PC-9 (cell line): ENCODE results near the gene MLN. TPM values are rescaled to one million over a fixed set of nuclear protein-coding genes. Genes with fewer than 3 reads are reported as not detected.

Source experiments
- BruUV-seq: library from RNA; stranded (reverse); fragments of 400-500 nt; replicated peaks from 2 replicates; lab custom pipeline; 2021; lab: Mats Ljungman, UMichigan
- CTCF ChIA-PET: fragments of 300-600 bp; sonication (Branson Sonifier 250); formaldehyde crosslinking; loops from one replicate; lab custom pipeline; 2022; ENCODE audit warnings: antibody characterized with exemption; lab: Charles Lee
- POLR2A ChIA-PET: fragments of 300-600 bp; sonication (Branson Sonifier 250); formaldehyde crosslinking; loops from one replicate; lab custom pipeline; 2022; ENCODE audit warnings: antibody characterized with exemption; ENCODE audit not compliant: unreplicated experiment; lab: Charles Lee
- DNase-seq, 2 experiments: peaks; one replicate each; pipeline versions ENCODE4 v3.0.0 to v3.0.0-alpha.2; 2015 to 2022; ENCODE audit warnings: mixed read lengths in 1 of 2
- H2AFZ ChIP-seq: fragments of 200-600 bp; sonication (generic); 2 replicates; pipeline ENCODE4 v1.8.1; 2017; ENCODE audit warnings: antibody characterized with exemption
- H3F3A ChIP-seq: fragments of 200-600 bp; sonication (generic); 2 replicates; pipeline ENCODE4 v1.8.1; 2017; ENCODE audit warnings: antibody characterized with exemption, mild to moderate bottlenecking, low read depth; ENCODE audit not compliant: insufficient read depth
- H3K27ac ChIP-seq: fragments of 200-600 bp; sonication (generic); 2 replicates; pipeline ENCODE4 v1.6.1; 2016; ENCODE audit warnings: mixed run types
- H3K27me3 ChIP-seq: fragments of 200-600 bp; sonication (generic); 2 replicates; pipeline ENCODE4 v1.6.1; 2016; ENCODE audit warnings: low read depth, mixed run types; ENCODE audit not compliant: insufficient read depth
- H3K36me3 ChIP-seq: fragments of 200-600 bp; sonication (generic); 2 replicates; pipeline ENCODE4 v1.6.1; 2016; ENCODE audit warnings: low read depth, mixed run types
- H3K4me1 ChIP-seq: fragments of 200-600 bp; sonication (generic); replicated peaks from 2 replicates; pipeline ENCODE4 v1.6.1; 2016; ENCODE audit warnings: mixed run types; ENCODE audit not compliant: insufficient read depth
- H3K4me2 ChIP-seq: fragments of 200-600 bp; sonication (generic); 2 replicates; pipeline ENCODE4 v1.6.1; 2017; ENCODE audit warnings: mixed run types
- H3K4me3 ChIP-seq: fragments of 200-600 bp; sonication (generic); 2 replicates; pipeline ENCODE4 v1.6.1; 2016; ENCODE audit warnings: mixed run types
- H3K79me2 ChIP-seq: fragments of 200-600 bp; sonication (generic); 2 replicates; pipeline ENCODE4 v1.6.1; 2017; ENCODE audit warnings: low read depth, mixed run types
- H3K9me2 ChIP-seq: fragments of 200-600 bp; sonication (generic); 2 replicates; pipeline ENCODE4 v1.8.1; 2017; ENCODE audit warnings: mild to moderate bottlenecking; ENCODE audit not compliant: insufficient read depth
- H3K9me3 ChIP-seq: fragments of 200-600 bp; sonication (generic); 2 replicates; pipeline ENCODE4 v1.8.1; 2016; ENCODE audit warnings: low read depth; ENCODE audit not compliant: insufficient read depth
- H4K20me1 ChIP-seq: fragments of 200-600 bp; sonication (generic); 2 replicates; pipeline ENCODE4 v1.8.1; 2017; ENCODE audit not compliant: insufficient read depth
- CTCF ChIP-seq: fragments of 200-600 bp; sonication (generic); conservative IDR thresholded peaks from 2 replicates; pipeline ENCODE4 v1.6.1; 2017; ENCODE audit warnings: mixed run types, antibody characterized with exemption, mild to moderate bottlenecking, moderate library complexity
- EZH2 ChIP-seq: fragments of 200-600 bp; sonication (generic); IDR thresholded peaks from 2 replicates; pipeline ENCODE4 v1.8.0; 2017; ENCODE audit warnings: antibody characterized with exemption, low read depth
- intact Hi-C: fragments of 100-400 bp; cut with micrococcal nuclease; formaldehyde crosslinking; loops from one replicate; pipeline ENCODE4 v1.10.0; 2022; ENCODE audit not compliant: unreplicated experiment
- total RNA-seq: library from RNA; stranded (reverse); gene quantifications from 2 replicates; pipeline ENCODE4 v1.2.3, GENCODE V29; 2021

Gene MLN
- total RNA-seq, 1 experiment from 2014 or later = not detected

- no peak overlapping the region for H3K4me3 ChIP-seq
- H3K9me3 ChIP-seq = no peaks in the 10 kb centered on the region
- H3K4me2 ChIP-seq = no peak overlapping the region
- H3K36me3 ChIP-seq = peaks cover 37% of the 10 kb centered on the region
- ChIA-PET POLR2A (no interaction called here), CTCF (no interaction called here)
- no TSS peak for BruUV-seq
- H4K20me1 ChIP-seq = no peaks in the 10 kb centered on the region; the same call in 1 of the 2 replicates
- no peaks in the 10 kb centered on the region for H3K27me3 ChIP-seq
- H3F3A ChIP-seq = peaks cover 29% of the 10 kb centered on the region
- TF ChIP-seq EZH2 (no peak), CTCF (no peak)
- H3K9me2 ChIP-seq = no peaks in the 10 kb centered on the region
- intact Hi-C loops = loop anchor here (5.0 to 10.0 kb wide), 2 partner anchors 465 to 578 kb away; partner anchors contain the start of genes HSD17B8, RXRB, SLC39A7 and SMIM29
- peaks cover 31% of the 10 kb centered on the region for H3K4me1 ChIP-seq
- no peak overlapping the region for H2AFZ ChIP-seq
- no peak for DNase-seq
- no peak overlapping the region for H3K27ac ChIP-seq
- peaks cover 9% of the 10 kb centered on the region; the same call in 1 of the 2 replicates for H3K79me2 ChIP-seq
Measured at GRCh38 chr6:33779895-33780294, 23.9 kb downstream of the MLN start.

- ChIA-PET CTCF (interaction anchor here (0.6 to 0.7 kb wide), 2 partner anchors 8 to 73 kb away, joined by 3 to 4 read pairs; no protein-coding TSS in a partner anchor), POLR2A (no interaction called here)
- peaks cover 41% of the 10 kb centered on the region for H3K36me3 ChIP-seq
- intact Hi-C loops = loop anchor here (5.0 kb wide), 1 partner anchor 577 kb away; the partner anchor contains the start of genes HSD17B8, RXRB and SLC39A7
- no peak overlapping the region for H3K4me2 ChIP-seq
- H4K20me1 ChIP-seq = no peaks in the 10 kb centered on the region; the same call in 1 of the 2 replicates
- no peak overlapping the region for H3K27ac ChIP-seq
- peaks cover 29% of the 10 kb centered on the region for H3F3A ChIP-seq
- H3K9me2 ChIP-seq = no peaks in the 10 kb centered on the region
- no peak overlapping the region for H3K4me3 ChIP-seq
- H2AFZ ChIP-seq = no peak overlapping the region
- H3K27me3 ChIP-seq = no peaks in the 10 kb centered on the region
- peaks cover 8% of the 10 kb centered on the region; the same call in 1 of the 2 replicates for H3K79me2 ChIP-seq
- no peak for DNase-seq
- TF ChIP-seq CTCF (no peak), EZH2 (no peak)
- BruUV-seq = no TSS peak
- H3K4me1 ChIP-seq = peaks cover 31% of the 10 kb centered on the region
- H3K9me3 ChIP-seq = no peaks in the 10 kb centered on the region
Measured at GRCh38 chr6:33779290-33779689, 24.5 kb downstream of the MLN start.

- no peak overlapping the region for H2AFZ ChIP-seq
- ChIA-PET POLR2A (no interaction called here), CTCF (no interaction called here)
- H3K79me2 ChIP-seq = peaks cover 8% of the 10 kb centered on the region; the same call in 1 of the 2 replicates
- no peaks in the 10 kb centered on the region for H3K9me3 ChIP-seq
- no peaks in the 10 kb centered on the region; the same call in 1 of the 2 replicates for H4K20me1 ChIP-seq
- no peak overlapping the region for H3K4me3 ChIP-seq
- peaks cover 29% of the 10 kb centered on the region for H3F3A ChIP-seq
- peaks cover 31% of the 10 kb centered on the region for H3K4me1 ChIP-seq
- H3K36me3 ChIP-seq = peaks cover 40% of the 10 kb centered on the region
- intact Hi-C loops = loop anchor here (5.0 kb wide), 1 partner anchor 576 kb away; the partner anchor contains the start of genes HSD17B8, RXRB and SLC39A7
- no peak for TF ChIP-seq EZH2
- no peak for DNase-seq
- H3K4me2 ChIP-seq = no peak overlapping the region
- no TSS peak for BruUV-seq
- H3K9me2 ChIP-seq = no peaks in the 10 kb centered on the region
- H3K27ac ChIP-seq = no peak overlapping the region
- H3K27me3 ChIP-seq = no peaks in the 10 kb centered on the region
Measured at GRCh38 chr6:33778444-33779121, 25.2 kb downstream of the MLN start.
